Fibroblast of upper back skin (primary cell): ENCODE results near the gene RPEL1.
"Not testable (repeated sequence)": the region's sequence is repeated elsewhere in the genome, so short reads cannot be mapped to it uniquely, and the experiment has no call there.

ENCODE experiments used
- DNase-seq: peaks from one replicate; pipeline ENCODE4 v3.0.0-alpha.2; 2013

Gene RPEL1

GRCh38 chr10:103238506-103239252, 7.0 kb upstream of the RPEL1 start:
- DNase-seq: peak; percentile 70

DNA sequence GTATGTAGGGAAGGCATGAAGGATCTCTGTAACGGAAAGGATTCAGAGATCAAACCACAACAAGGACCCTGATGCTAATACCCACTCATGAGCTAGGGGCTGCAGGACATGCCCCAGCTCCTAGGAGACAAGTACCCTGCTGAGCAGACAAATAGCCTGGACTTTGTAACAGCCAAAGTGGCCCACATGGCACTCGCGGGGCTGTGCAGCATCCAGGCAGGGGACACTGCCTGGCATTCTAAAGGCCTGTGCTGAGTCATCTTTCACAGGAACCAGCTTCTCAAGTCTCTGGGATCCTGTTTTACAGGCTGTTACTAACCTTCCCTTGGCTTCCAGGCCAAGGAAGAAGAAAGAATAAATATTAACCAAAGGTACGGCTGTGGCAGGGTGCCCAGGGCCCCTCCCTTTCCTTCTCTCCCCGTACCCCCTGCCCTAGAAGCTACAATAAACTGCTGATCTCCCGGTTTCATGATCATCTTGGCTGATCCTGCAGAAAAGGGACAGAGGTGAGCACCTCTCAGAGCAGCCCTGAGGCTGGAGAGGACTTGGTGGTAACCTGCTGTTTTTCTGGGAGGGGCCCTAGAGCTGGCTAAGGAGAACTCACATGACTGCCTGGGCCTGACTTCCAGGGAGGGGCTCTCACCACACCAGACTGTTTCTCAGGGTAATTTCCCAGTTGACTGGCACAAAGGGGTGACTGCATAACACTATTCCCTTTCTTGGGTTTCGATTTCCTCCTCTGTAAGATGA, 4.2 kb upstream of the RPEL1 start:
- peak; percentile 28 for DNase-seq

- DNase-seq: peak; percentile 80
These were observed 918 bp upstream of the RPEL1 start for GRCh38 chr10:103244666-103245271.

DNA sequence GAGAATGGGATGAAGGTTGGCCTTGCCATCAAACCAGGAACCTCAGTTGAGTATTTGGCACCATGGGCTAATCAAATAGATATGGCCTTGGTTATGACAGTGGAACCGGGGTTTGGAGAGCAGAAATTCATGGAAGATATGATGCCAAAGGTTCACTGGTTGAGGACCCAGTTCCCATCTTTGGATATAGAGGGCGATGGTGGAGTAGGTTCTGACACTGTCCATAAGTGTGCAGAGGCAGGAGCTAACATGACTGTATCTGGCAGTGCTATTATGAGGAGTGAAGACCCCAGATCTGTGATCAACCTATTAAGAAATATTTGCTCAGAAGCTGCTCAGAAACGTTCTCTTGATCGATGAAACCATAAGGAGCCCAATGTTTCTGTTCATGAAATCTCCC, 637 bp downstream of the RPEL1 start:
- DNase-seq: no peak

DNA sequence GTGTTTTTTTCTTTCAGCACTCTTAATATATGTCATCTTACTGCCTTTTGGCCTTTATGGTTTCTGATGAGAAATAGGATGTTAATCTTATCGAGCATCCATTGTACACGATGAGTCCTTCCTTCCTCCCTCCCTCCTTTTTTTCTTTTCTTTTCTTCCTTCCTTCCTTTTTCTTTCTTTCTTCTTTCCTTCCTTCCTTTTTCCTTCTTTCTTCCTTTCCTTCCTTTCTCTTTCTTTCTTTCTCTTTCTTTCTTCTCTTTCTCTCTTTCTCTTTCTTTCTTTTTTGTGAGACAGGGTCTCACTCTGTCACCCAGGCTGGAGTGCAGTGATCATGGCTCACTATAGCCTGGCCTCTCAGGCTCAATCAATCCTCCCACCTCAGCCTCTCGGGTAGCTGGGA, 8.4 kb downstream of the RPEL1 start:
- no peak for DNase-seq

GRCh38 chr10:103254538-103255325, 9.0 kb downstream of the RPEL1 start:
- DNase-seq: no peak

- no peak for DNase-seq
These were observed 10.9 kb downstream of the RPEL1 start for GRCh38 chr10:103256613-103257012.

- no peak for DNase-seq
These were observed 12.1 kb downstream of the RPEL1 start for GRCh38 chr10:103257812-103258211.

DNA sequence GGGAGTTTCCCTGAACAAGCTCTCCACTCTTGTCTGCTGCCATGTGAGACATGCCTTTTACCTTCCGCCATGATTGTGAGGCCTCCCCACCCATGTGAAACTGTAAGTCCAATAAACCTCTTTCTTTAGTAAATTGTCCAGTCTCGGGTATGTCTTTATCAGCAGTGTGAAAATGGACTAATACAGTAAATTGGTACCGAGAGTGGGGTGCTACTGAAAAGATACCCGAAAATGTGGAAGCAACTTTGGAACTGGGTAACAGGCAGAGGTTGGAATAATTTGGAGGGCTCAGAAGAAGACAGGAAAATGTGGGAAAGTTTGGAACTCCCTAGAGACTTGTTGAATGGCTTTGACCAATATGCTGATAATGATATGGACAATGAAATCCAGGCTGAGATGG, 13.2 kb downstream of the RPEL1 start:
- not testable (repeated sequence) for DNase-seq

DNA sequence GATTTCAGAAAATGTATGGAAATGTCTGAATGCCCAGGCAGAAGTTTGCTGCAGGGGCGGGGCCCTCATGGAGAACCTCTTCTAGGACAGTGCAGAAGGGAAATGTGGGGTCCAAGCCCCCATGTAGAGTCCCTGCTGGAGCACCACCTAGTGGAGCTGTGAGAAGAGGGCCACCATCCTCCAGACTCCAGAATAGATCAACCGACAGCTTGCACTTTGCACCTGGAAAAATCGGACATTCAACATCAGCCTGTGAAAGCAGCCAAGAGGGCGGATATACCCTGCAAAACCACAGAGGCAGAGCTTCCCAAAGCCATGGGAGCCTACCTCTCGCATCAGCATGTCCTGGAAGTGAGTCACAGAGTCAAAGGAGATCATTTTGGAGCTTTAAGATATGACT, 14.3 kb downstream of the RPEL1 start:
- DNase-seq: no peak

DNA sequence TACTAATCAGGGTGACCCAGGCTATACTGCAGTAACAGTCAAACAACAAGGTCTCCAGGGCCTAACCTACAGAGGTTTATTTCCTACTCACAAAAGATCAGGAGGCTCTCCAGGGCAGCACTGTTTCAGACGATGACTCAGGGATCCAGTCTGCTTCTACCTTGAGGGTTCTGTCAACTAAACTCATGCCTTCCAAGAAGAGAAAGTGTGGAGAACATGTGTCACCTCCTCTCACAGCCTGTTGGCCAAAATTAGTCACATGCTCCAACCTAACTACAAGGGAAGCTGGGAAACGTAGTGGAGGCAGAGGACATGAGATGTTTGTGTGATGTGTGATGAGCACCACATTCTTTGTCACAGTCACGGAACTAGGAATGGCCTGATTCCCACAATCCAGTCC, 16.5 kb downstream of the RPEL1 start:
- no peak for DNase-seq

GRCh38 chr10:103265717-103266329, 20.1 kb downstream of the RPEL1 start:
- peak; percentile 73 for DNase-seq

DNA sequence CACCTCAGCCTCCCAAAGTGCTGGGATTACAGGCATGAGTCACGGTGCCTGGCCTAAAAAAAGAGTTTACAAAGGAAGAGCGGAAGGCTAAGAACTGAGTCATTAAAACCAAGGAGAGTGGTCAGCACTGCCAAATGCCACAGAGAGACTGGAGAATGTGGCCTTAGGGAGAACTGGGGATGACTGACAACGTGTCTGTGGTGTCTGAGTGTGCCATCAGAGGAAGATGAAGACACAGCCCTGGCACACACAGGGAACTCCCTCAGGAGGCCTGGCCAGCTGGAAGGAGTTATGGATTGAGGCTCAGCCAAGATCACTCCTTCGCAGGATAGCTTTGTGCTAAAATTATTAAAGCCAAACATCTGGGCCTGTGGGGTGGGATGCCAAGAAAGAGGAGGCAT, 27.4 kb downstream of the RPEL1 start:
- peak; percentile 99 for DNase-seq

- DNase-seq: no peak
These were observed 30.7 kb downstream of the RPEL1 start for GRCh38 chr10:103276251-103276895.

GRCh38 chr10:103276896-103277712, 31.4 kb downstream of the RPEL1 start, which contains the start of gene INA:
Gene INA, plus strand, starts transcription at chr10:103277138. Its CDS starts 74 bp downstream, at chr10:103277212.
- DNase-seq: peak; percentile 41

- DNase-seq: no peak
These were observed 32.2 kb downstream of the RPEL1 start for GRCh38 chr10:103277713-103278536.

- no peak for DNase-seq
These were observed 32.8 kb downstream of the RPEL1 start for GRCh38 chr10:103278537-103278823.

DNA sequence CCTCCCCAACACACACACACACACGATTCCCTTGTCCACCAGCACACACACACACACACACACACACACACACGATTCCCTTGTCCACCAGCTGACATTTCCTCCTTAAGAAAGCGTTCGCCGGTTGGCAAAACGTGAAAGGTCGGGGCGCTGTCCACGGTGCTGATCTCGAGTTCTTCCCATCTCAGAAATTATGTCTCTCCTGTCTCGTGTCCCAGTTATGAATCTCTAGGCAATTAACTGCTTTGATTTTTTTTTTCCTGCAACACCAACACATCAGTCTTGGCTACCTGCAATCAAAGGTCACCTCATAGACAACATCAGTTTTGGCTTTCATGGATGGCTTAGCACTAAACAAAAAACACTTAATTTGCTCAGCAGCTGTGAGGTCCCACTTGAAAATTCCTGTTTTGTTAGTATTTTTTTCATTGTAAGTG, 33.2 kb downstream of the RPEL1 start:
- peak; percentile 42 for DNase-seq

DNA sequence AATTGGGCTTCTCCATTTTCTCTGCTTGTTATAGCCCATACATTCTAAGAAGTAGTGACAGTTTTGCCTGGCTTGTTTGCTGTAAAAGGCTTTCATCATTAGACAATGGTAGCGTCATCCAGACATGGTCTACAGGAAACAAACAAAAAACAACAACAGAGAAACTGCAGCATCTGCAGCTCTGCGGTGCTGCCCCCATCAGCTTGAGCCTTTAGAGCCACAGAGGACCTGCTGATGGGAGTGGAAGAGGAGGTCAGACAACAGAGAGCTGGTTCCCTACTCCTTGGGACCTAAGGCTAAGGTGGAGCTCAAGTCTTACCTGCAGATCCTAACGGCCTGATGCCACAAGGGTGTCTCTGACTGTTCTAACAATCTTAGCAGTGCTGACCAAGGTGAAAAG, 34.3 kb downstream of the RPEL1 start:
- no peak for DNase-seq

GRCh38 chr10:103280506-103280905, 34.8 kb downstream of the RPEL1 start:
- DNase-seq: no peak
